Sciatic nerve (tissue), 2 donors: ENCODE data around the gene SMAP2. TPM values are rescaled to one million over a fixed set of nuclear protein-coding genes. Genes with fewer than 3 reads are reported as not detected.
A peak's percentile ranks its signal among the peaks of the same experiment; 100 is the strongest.
"Not testable (repeated sequence)": the region's sequence is repeated elsewhere in the genome, so short reads cannot be mapped to it uniquely, and the experiment has no call there.

Experiments used
- ATAC-seq: fragments of 200-7000 bp; cut with Tn5 transposase; one replicate; pipeline ENCODE4 v1.9.1; 2020; ENCODE audit warnings: mild to moderate bottlenecking, moderate library complexity
- DNase-seq: peaks from one replicate; pipeline ENCODE4 v3.0.0-alpha.2; 2020; ENCODE audit warnings: low spot score
- intact Hi-C: fragments of 100-400 bp; cut with DNase I; formaldehyde crosslinking; loops from one replicate; pipeline ENCODE4 v1.14.2; 2022
- total RNA-seq: library from RNA; stranded (reverse); fragmentation: NEBNext Ultra II Directional; extraction: Animal tissue kit (Norgen Biotek cat#: 25700); gene quantifications from one replicate; pipeline ENCODE4 v1.2.1, GENCODE V29; 2021
- donor health status: DM: no; HTN: no; CAD: no.
- donor health status: DM: no; HTN: no; CAD: no.

Gene SMAP2
- total RNA-seq, 1 donor from 2014 or later = 24.0 TPM

DNA sequence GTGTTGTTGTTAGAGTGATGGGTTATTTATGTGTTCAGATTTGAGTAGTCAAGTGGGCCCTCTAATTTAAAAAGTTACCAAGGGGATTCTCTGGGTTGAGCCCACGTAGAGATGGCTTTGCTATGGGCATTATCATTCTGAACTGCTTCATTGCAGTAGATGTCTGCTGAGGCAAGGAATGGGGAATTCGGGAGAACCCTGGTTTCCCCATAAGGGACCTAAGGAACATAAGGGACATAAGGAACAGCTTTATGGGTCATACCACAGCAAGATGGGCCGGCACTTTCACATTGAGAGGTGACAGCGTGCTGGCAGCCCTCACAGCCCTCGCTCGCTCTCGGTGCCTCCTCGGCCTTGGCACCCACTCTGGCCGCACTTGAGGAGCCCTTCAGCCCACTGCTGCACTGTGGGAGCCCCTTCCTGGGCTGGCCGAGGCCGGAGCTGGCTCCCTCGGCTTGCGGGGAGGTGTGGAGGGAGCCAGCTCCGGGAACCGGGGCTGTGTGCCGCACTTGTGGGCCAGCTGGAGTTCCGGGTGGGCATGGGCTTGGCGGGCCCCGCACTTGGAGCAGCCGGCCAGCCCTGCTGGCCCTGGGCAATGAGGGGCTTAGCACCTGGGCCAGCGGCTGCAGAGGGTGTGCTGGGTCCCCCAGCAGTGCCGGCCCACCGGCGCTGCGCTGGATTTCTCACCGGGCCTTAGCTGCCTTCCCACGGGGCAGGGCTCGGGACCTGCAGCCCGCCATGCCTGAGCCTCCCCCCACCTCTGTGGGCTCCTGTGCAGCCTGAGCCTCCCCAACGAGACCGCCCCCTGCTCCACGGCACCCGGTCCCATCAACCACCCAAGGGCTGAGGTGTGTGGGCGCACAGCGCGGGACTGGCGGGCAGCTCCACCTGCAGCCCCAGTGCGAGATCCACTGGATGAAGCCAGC is 14.1 kb downstream of the SMAP2 start:
- intact Hi-C loops, ATAC-seq, DNase-seq: not testable (repeated sequence)

DNA sequence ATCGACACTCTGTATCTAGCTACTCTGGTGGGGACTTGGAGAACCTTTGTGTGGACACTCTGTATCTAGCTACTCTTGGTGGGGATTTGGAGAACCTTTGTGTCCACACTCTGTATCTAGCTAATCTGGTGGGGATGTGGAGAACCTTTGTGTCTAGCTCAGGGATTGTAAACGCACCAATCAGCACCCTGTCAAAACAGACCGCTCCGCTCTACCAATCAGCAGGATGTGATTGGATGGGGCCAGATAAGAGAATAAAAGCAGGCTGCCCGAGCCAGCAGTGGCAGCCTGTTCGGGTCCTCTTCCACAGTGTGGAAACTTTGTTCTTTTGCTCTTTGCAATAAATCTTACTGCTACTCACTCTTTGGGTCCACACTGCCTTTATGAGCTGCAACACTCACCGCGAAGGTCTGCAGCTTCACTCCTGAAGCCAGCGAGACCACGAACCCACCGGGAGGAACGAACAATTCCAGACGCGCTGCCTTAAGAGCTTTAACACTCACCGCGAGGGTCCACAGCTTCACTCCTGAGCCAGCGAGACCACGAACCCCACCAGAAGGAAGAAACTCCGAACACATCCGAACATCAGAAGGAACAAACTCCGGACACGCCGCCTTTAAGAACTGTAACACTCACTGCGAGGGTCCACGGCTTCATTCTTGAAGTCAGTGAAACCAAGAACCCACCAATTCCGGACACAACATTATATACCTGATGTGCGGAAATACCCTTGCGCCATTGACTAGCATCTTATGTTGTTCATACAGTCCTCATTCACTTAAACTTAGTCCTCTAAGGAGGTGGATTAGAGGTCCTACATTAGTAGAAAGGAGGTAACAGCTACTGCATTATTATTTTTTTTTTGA is 15.2 kb downstream of the SMAP2 start:
- DNase-seq, ATAC-seq, intact Hi-C loops: not testable (repeated sequence)

DNA sequence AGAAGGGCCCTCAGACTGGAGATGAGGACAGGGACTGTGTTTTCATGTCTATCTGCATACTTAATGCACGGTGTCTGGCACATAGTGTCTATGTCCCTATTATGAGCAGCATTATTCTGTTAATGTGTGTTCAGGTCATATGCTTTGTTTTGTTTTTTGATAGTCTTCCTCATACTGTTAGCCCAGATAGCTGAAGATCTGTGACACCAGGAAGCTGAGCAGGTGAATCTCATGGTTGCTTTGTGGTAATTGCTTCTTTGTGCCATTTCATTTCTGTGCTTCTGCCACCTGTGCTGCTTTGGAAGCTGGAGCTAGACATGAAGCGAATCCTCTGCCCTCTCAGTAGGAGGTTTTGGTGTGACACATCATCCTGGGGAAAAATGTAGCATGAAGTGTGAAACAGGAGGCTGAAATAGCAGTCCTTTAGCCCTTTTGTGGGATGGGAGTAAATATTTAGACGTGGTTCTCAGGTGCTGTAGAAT is 15.8 kb downstream of the SMAP2 start:
- DNase-seq (no peak), ATAC-seq (no peak)
- intact Hi-C loops = no loop called here

DNA sequence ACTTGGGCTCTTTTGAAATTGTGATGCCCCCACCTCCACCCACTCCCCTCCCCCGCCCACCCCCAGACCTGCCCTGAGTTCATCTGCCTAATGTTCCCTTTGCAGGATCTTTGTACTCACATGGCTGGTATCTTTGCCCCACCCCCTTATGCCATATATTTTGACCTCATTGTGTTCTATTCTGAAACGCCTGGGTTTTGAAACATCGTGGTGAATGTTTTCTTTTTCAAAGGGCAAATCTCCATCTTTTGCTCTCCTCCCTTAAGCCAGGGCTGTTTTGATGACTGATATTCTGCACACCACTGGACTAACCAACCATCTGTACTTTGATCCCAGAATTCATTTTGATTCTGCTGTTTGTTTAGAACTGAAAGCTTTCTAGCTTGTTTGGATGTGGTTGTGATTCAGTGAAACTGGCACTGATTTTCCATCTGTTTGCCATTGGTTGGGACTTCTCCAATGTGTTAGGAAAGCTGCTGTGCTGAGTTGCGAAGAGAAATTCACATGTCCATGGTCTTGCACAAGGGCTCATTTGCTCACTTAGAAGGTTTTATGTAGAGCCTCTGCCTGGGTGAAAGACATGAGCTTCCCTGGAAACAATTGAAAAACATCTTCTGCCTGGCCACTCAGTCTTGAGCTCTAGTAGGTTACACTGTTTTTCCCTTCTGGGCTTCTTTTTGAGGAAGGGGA is 16.5 kb downstream of the SMAP2 start:
- ATAC-seq (peak; percentile 85), DNase-seq (no peak)
- intact Hi-C loops = no loop called here

DNA sequence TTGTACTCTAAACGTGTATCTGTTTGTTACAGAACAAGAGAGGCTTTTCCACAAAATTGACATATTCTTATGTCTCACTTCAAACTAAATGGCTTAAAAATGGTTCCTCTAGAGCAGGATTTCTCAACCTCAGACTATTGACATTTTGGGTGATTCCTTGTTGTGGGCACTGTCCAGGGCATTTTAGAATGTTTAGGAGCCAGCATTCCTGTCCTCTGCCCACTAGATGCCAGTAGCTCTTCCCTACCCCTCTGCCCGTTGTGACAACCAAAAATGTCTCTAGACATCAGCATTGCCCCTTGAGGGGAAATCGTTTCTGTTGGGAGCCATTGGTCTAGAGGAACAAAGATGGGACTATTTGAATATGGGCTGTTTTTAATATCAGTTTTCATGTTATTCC is 17.3 kb downstream of the SMAP2 start:
- ATAC-seq (no peak), DNase-seq (no peak)
- intact Hi-C loops = no loop called here

DNA sequence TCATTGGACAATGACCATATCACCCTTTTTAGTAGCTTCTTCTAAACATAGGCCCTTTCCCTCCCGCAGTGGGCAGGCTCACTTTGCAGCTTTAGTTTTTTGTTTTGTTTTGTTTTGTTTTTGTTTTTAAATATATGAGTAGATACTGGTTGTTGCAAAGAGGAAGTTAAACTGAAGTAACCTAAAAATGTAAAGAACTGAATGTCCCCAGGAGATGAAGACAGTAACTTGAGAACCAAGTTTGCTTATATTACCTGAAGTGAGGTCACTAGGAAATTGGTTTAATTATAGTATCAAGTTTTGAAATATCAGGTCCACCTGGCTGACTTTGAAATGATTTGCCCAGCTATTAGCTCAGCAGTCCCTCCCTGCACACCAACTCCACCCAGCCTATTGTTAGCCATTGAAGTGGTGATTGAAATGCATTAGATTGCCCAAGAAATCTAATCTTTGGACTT is 18.2 kb downstream of the SMAP2 start:
- DNase-seq = no peak
- no peak for ATAC-seq
- intact Hi-C loops = no loop called here

DNA sequence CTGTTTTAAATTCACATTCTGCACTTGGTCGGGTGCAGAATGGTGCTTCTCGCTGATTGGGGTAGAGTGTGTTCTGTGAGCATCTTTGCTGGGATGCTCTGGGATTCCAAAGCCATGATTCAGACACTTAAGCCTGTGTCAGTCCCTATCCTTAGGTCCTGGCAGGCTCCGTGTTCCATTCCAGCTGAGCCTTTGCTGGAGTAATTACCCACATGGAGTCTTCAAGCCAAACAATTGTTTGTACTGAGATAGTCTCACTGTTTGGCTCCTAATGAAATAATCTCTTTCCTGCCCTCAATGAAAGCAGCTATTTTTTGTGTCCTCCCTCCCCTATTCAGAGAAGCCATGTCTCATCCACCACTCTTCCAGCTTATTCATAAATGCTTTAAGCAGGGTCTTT is 18.7 kb downstream of the SMAP2 start:
- ATAC-seq (no peak), DNase-seq (no peak)
- intact Hi-C loops = no loop called here

DNA sequence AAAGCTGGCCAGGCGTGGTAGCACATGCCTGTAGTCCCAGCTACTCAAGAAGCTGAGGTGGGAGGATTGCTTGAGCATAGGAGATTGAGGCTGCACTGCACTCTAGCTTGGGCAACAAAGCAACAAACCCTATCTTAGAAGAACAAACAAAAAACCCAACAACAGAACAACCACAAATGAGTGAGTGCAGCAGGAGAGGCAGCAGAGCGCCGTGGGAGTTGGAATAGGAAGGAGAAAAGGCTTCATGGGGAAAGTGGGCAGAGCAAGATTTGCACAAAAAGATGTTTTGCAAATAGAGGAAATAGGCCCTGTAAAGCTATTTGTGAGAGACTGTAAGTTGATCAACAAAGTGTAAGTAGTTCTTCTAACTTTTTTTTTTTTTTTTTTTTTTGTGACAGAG is 19.6 kb downstream of the SMAP2 start:
- intact Hi-C loops = no loop called here
- DNase-seq = no peak
- no peak for ATAC-seq

DNA sequence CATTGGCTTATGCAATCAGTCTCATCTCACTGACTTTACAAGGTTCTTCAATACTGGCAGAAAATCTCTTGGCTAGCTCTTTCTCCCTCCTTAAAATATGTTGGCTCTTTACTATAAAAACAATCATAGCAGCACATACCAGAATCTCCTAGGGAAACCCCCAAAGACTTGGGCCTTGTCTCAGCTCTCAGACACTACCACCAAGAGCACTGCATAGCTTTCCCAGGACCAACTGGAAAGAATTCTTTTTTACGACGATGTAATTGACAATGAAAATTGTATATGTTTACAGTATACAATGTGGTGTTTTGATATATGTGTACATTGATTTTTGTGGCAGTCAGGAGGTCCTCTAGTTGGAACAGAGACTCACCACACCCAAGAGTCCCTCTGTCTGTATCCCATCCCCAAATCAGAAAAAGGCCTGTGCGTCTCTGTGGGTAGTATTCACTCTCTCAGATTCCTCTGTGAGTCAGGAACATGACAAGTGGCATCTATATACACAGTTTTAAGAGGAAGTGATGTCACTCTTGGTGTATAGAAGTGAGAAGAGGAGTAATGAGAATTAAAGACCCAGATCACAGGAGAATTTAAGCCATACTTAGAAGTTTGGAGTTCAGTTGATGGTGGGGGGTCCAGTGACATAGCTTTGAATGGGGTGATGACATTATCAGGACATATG is 21.1 kb downstream of the SMAP2 start:
- ATAC-seq (no peak), DNase-seq (no peak)
- intact Hi-C loops = no loop called here

DNA sequence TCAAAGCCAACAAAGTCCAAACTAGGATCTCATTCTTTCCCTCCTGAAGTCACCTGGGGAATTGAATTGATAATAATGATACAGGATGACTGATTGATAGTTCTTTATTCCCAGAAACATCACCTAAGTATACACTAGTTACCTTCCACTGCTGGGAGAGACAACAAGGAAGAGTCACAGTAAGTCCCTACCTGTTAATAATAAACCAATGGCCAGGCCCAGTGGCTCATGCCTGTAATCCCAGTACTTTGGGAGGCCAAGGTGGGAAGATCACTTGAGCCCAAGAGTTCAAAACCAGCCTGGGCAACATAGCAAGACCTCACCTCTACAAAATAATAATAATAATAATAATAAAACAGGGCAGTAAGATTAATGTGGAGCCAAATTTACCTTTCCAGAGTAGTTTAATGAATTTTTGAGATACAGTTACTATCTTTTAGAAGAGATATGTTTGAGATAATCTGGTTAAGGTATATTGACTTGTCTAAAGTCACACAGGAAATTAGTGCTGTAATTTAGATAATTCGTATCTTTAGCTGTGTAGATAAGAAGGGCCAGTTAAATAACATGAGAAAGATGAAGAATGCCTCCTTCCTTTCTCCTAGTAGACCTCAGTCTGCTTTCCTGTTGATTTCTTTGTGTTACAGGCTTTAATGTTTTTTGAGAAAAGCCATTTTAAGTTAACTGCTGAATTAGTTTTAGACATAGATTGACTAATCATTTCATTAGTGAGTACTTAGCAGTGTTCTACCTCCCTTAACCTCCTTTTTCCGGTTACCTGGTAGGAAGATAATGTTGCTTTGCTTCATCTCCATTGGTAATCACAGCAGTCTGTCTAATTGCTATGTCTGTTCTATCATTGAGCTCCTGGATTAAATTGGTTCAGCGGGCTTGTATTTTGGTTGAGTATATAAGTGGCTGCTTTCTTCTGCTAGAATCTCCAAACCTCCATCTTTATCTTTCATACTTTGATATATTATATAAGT is 22.0 kb downstream of the SMAP2 start:
- DNase-seq = no peak
- intact Hi-C loops = no loop called here
- no peak for ATAC-seq

DNA sequence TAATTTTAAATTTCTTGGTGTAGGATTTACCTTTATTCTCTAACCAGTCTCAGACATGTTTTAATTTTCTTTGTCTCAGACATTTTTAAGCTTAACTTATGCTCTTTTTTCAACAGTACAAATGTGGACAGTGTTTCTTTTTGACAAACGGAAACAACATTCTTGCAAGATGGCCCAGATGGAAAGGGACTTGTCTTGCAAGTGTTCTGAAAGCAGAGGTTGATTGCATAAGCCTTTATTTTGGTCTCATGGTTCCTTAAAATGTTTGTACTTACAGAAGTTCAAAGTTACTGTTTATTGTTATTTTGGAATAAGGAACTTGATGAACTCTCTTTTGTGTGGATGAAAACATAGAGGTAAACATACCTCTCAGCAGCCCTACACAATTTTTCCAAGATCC is 22.9 kb downstream of the SMAP2 start:
- intact Hi-C loops = no loop called here
- peak; percentile 60 for ATAC-seq

DNA sequence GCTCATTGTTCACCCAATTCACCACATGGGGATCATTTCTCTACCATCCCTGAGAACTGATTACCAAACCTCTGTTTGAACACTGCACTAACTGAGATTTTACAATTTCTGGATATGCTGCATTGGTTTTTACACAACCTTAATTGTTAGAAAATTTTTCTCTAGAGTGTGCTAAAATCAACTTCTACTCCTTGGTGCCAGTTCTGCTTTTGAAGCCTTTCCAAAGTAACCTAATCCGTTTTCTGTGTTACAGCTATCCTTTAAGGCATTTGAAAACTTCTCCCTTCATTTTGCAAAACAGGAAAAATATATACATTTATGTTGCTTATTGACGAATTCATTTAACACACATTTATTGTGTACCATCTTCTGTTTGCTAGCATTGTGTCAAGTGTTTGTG is 23.7 kb downstream of the SMAP2 start:
- DNase-seq = no peak
- no peak for ATAC-seq
- intact Hi-C loops = no loop called here

More for the DNA sequence above, 22.9 kb downstream of the SMAP2 start:
- DNase-seq = no peak

DNA sequence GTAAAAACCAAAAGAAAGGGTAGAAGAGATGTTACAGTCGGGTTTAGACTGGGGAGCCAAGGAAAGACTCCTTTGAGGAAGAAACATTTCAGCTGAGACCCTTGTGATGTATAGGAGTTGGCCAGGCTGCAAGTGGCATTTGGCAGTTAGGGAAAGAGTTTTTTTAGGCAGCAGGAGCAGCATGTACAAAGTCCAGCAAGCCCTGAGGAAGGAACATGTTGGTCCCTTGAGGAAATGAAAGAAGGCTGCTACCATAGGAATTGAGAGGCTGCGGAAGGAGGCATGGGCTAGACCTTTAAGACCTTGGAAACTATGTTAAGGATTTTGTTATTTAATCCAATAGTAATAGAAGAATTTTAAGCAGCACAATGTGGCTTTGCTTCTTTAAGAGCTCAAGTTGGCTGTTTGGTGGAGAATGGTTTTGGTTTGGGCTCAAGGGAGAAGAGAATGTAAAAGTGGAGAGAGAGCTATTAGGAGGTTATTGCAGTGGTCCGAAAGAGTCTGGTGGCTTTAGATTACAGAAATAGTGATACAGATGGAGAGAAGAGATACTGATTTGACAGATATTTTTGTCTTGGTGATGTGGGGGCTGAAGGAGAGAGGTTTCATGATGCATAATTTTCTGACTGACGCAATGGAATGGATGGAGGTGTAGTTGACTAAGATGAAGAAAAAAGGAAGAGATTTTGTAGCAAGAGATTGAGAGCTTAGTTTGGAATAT is 26.6 kb downstream of the SMAP2 start:
- intact Hi-C loops = no loop called here
- DNase-seq (no peak), ATAC-seq (peak; percentile 25)

DNA sequence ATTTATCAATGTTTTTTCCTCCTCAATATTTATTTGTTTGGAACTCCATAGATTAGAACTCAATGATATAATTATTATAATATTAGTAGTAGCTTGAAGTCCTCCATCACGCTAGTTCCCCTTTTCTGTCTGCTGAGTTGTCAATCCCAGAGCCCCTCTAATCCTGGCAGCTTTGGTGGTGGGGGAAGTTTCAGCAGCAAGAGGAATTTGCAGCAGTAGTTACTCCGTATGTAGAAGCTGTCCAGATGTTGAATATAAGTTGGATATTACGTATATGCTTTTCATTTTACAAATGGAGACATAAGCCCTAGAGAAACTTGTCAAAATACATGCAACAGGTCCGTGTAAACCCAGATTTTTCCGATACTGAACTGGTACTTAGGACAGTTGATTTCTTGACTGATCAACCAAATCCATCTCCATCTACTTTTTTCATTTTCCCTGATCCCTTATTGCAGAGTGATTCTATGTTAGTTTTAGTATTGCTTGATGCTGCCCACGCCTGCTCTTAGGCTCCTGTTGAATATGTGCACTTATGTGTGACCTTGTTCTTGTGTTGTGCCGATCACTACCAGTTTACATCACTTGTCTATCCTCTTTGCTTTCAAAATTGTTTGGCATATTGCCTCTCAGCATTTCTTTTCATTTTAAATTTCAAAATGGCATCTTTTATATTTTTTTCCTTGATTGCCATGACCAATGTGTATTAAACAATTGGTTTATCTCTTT is 28.1 kb downstream of the SMAP2 start:
- no peak for DNase-seq
- no peak for ATAC-seq
- intact Hi-C loops = no loop called here

DNA sequence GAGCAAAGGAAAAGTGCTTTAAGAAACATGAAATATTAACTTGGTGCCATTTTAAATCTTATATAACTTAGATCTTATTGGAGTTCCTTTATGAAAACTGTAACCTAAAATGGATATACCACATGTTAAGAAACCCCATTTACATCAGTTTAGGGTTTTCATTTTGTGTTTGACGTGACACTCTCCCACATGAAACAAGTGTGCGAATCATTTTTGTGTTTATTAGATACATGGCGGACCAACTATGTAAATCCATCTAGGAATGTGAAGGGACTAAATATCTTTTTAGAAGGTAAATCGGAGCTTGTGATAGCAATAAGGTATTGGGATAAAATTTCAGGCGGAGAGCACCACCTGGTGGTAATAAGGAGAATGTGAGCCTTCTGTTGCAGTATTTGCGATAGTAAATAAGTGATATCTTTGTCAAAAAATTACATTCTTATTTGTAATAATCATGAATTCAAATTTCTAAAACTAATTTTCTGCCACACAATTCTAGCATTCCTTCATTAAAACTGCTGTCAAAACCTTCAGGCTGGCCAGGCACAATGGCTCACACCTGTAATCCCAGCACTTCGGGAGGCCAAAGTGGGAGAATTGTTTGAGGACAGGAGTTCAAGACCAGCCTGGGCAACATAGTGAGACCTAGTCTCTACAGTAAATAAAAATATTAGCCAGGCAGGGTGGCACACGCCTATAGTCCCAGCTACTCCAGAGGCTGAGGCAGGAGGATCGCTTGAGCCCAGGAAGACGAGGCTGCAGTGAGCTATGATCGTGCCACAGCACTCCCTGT is 31.3 kb downstream of the SMAP2 start:
- ATAC-seq = peak; percentile 74
- intact Hi-C loops = no loop called here
- DNase-seq = no peak
